ENCODE results near the gene RPL23.

- peak; percentile 40 to 99 for TF ChIP-seq POLR2AphosphoS5 (IDR thresholded peaks at IDR 0.05; ENCODE audit: insufficient read depth in 1 of 2, low read depth in 1 of 2)
- TF ChIP-seq CTCF (IDR thresholded peaks at IDR 0.05): peak in 1 of 3 experiments; percentile 8
Measured at GRCh38 chr17:38869526-38870258, 16.2 kb upstream of the RPL23 start, which contains the start of gene LASP1.

Data from vagina (tissue), 2 donors.